ENCODE measurements around the gene PFKM.

GRCh38 chr12:48074266-48074665 is 44.9 kb upstream of the PFKM start:
- TF ChIP-seq, protein P1, sequence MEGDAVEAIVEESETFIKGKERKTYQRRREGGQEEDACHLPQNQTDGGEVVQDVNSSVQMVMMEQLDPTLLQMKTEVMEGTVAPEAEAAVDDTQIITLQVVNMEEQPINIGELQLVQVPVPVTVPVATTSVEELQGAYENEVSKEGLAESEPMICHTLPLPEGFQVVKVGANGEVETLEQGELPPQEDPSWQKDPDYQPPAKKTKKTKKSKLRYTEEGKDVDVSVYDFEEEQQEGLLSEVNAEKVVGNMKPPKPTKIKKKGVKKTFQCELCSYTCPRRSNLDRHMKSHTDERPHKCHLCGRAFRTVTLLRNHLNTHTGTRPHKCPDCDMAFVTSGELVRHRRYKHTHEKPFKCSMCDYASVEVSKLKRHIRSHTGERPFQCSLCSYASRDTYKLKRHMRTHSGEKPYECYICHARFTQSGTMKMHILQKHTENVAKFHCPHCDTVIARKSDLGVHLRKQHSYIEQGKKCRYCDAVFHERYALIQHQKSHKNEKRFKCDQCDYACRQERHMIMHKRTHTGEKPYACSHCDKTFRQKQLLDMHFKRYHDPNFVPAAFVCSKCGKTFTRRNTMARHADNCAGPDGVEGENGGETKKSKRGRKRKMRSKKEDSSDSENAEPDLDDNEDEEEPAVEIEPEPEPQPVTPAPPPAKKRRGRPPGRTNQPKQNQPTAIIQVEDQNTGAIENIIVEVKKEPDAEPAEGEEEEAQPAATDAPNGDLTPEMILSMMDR (IDR thresholded peaks at IDR 0.05; ENCODE audit: low read length): no peak
- no peak for TF ChIP-seq EZH2 (optimal IDR thresholded peaks at IDR 0.05; ENCODE audit: low read depth, low read length)
- TF ChIP-seq EZH2phosphoT487 (IDR thresholded peaks at IDR 0.05; ENCODE audit: low read length): no peak
